Mucosa of rectum (tissue), 2 donors: ENCODE measurements around the gene TOM1L2.
A peak's percentile ranks its signal among the peaks of the same experiment; 100 is the strongest.

ENCODE experiments used
- H3K27ac ChIP-seq, 2 donors: one replicate each; pipeline ENCODE4 v1.7.0; 2013; ENCODE audit warnings: inconsistent platforms in 2 of 2, low read depth in 2 of 2, low read length in 2 of 2
- H3K27me3 ChIP-seq, 2 donors: one replicate each; pipeline ENCODE4 v1.7.0; 2013; ENCODE audit warnings: low read length in 2 of 2; ENCODE audit not compliant: control insufficient read depth in 2 of 2, insufficient read depth in 2 of 2
- H3K36me3 ChIP-seq, 2 donors: one replicate each; pipeline ENCODE4 v1.7.0; 2013; ENCODE audit warnings: low read length in 2 of 2; ENCODE audit not compliant: control insufficient read depth in 2 of 2, insufficient read depth in 2 of 2
- H3K4me1 ChIP-seq, 2 donors: one replicate each; pipeline ENCODE4 v1.7.0; 2013; ENCODE audit warnings: low read length in 2 of 2, mild to moderate bottlenecking in 1 of 2; ENCODE audit not compliant: control insufficient read depth in 2 of 2, insufficient read depth in 2 of 2
- H3K4me3 ChIP-seq, 2 donors: one replicate each; pipeline ENCODE4 v1.7.0; 2013; ENCODE audit warnings: low read length in 2 of 2
- H3K9ac ChIP-seq, 2 donors: one replicate each; pipeline ENCODE4 v1.7.0; 2013; ENCODE audit warnings: low read length in 2 of 2, low read depth in 1 of 2, mild to moderate bottlenecking in 1 of 2
- H3K9me3 ChIP-seq, 2 donors: one replicate each; pipeline ENCODE4 v1.7.0; 2013; ENCODE audit warnings: low read length in 2 of 2; ENCODE audit not compliant: control insufficient read depth in 2 of 2
- donor health status: healthy.
- donor health status: Normal muscosa, but diverticular disease.

Gene TOM1L2

GRCh38 chr17:17906418-17907215 is 65.6 kb downstream of the TOM1L2 start:
- Histone ChIP-seq H3K4me3 (no peak overlapping the region), H3K27me3 (no peaks in the 10 kb centered on the region), H3K9me3 (no peaks in the 10 kb centered on the region), H3K9ac (no peak overlapping the region), H3K27ac (no peak overlapping the region), H3K4me1 (peaks cover 2 to 5% of the 10 kb centered on the region in 2 donors), H3K36me3 (peaks cover 0 to 19% of the 10 kb centered on the region in 2 donors)

- no peaks in the 10 kb centered on the region for H3K27me3 ChIP-seq
- no peaks in the 10 kb centered on the region for H3K9me3 ChIP-seq
- H3K4me3 ChIP-seq: no peak overlapping the region
- H3K36me3 ChIP-seq: peaks cover 0 to 19% of the 10 kb centered on the region in 2 donors
- H3K9ac ChIP-seq: no peak overlapping the region
- peaks cover 8 to 17% of the 10 kb centered on the region in 2 donors for H3K4me1 ChIP-seq
- H3K27ac ChIP-seq: no peak overlapping the region
Observed at GRCh38 chr17:17905036-17905320, 67.2 kb downstream of the TOM1L2 start.

GRCh38 chr17:17904166-17905035 is 67.8 kb downstream of the TOM1L2 start:
- Histone ChIP-seq H3K36me3 (peaks cover 0 to 22% of the 10 kb centered on the region in 2 donors), H3K27ac (no peak overlapping the region), H3K9ac (no peak overlapping the region), H3K27me3 (no peaks in the 10 kb centered on the region), H3K4me1 (peaks cover 8 to 17% of the 10 kb centered on the region in 2 donors), H3K4me3 (no peak overlapping the region), H3K9me3 (no peaks in the 10 kb centered on the region)

- Histone ChIP-seq H3K27me3 (no peaks in the 10 kb centered on the region), H3K27ac (no peak overlapping the region), H3K4me1 (peaks cover 8 to 17% of the 10 kb centered on the region in 2 donors), H3K9ac (no peak overlapping the region), H3K36me3 (peaks cover 5 to 31% of the 10 kb centered on the region in 2 donors), H3K9me3 (no peaks in the 10 kb centered on the region), H3K4me3 (no peak overlapping the region)
Observed at GRCh38 chr17:17902877-17903276, 69.3 kb downstream of the TOM1L2 start.

GRCh38 chr17:17902376-17902775 is 69.8 kb downstream of the TOM1L2 start:
- no peak overlapping the region for H3K27ac ChIP-seq

GRCh38 chr17:17900615-17901520 is 71.3 kb downstream of the TOM1L2 start:
- no peak overlapping the region for H3K9ac ChIP-seq
- H3K27ac ChIP-seq: peak overlapping the region; percentile 18 to 25
- H3K27me3 ChIP-seq: no peaks in the 10 kb centered on the region
- no peak overlapping the region for H3K4me3 ChIP-seq
- peaks cover 8 to 13% of the 10 kb centered on the region in 2 donors for H3K4me1 ChIP-seq
- no peaks in the 10 kb centered on the region for H3K9me3 ChIP-seq
- H3K36me3 ChIP-seq: peaks cover 15 to 34% of the 10 kb centered on the region in 2 donors

More at GRCh38 chr17:17902376-17902775, 69.8 kb downstream of the TOM1L2 start:
- H3K4me3 ChIP-seq: no peak overlapping the region
- peaks cover 8 to 17% of the 10 kb centered on the region in 2 donors for H3K4me1 ChIP-seq
- H3K36me3 ChIP-seq: peaks cover 5 to 31% of the 10 kb centered on the region in 2 donors
- no peak overlapping the region for H3K9ac ChIP-seq
- no peaks in the 10 kb centered on the region for H3K9me3 ChIP-seq
- no peaks in the 10 kb centered on the region for H3K27me3 ChIP-seq

- Histone ChIP-seq H3K4me3 (no peak overlapping the region), H3K36me3 (peaks cover 23 to 30% of the 10 kb centered on the region in 2 donors), H3K27ac (no peak overlapping the region), H3K9me3 (no peaks in the 10 kb centered on the region), H3K27me3 (no peaks in the 10 kb centered on the region), H3K9ac (no peak overlapping the region), H3K4me1 (peaks cover 8 to 13% of the 10 kb centered on the region in 2 donors)
Observed at GRCh38 chr17:17899486-17899885, 72.7 kb downstream of the TOM1L2 start.

GRCh38 chr17:17898673-17899072 is 73.5 kb downstream of the TOM1L2 start:
- H3K4me1 ChIP-seq: peaks cover 8 to 13% of the 10 kb centered on the region in 2 donors
- H3K9ac ChIP-seq: no peak overlapping the region
- no peak overlapping the region for H3K27ac ChIP-seq
- H3K9me3 ChIP-seq: no peaks in the 10 kb centered on the region
- H3K27me3 ChIP-seq: no peaks in the 10 kb centered on the region
- peaks cover 31 to 36% of the 10 kb centered on the region in 2 donors for H3K36me3 ChIP-seq
- H3K4me3 ChIP-seq: no peak overlapping the region

GRCh38 chr17:17897442-17897841 is 74.8 kb downstream of the TOM1L2 start:
- Histone ChIP-seq H3K9me3 (no peaks in the 10 kb centered on the region), H3K27ac (no peak overlapping the region), H3K4me3 (no peak overlapping the region), H3K36me3 (peaks cover 32 to 44% of the 10 kb centered on the region in 2 donors), H3K4me1 (peaks cover 8 to 13% of the 10 kb centered on the region in 2 donors), H3K9ac (no peak overlapping the region), H3K27me3 (no peaks in the 10 kb centered on the region)
